ENCODE results near the gene MEGF6.

Gene MEGF6

GRCh38 chr1:3475839-3476573, 135.3 kb downstream of the MEGF6 start:
- no peak for DNase-seq (ENCODE audit: extremely low read depth in 1 of 2, low read depth in 1 of 2)

DNA sequence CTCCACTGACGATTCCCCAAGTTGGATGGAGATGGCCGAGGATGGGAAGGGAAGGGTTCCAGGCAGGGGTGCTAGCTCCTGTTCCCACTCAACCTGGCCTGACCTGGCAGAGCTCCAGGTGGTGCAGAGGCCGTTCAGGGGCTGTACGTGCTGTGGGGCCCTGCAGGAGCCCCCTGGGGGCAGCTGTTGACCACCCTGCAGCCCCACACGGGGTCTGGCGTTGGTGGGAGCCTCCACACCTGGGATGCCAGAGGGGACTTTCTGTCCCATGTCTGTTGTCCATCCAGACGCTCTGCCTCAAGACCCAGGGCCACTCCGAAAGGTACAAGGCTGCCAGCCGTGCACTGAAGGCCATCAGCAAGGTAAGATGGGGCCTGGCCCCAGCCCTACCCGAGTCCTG, 136.9 kb downstream of the MEGF6 start:
- no peak for DNase-seq (ENCODE audit: extremely low read depth in 1 of 2, low read depth in 1 of 2)

DNA sequence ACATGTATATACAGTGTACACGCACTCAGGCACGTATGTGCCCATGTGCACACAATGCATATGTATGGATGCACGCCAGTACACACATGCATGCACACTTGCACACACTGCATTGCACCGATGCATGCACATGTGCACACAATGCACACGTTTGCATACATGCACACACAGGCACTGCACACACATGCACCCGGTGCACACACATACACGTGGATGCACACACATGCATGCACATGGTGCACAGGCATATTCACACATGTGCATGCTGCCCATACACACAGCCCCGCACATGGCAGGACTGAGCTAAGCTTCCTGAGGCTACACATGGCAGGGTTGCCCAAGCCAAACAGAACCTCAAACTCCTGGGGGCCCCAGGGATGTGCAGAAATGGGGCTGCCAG, 137.3 kb downstream of the MEGF6 start:
- no peak for DNase-seq (ENCODE audit: extremely low read depth in 1 of 2, low read depth in 1 of 2)

GRCh38 chr1:3473381-3473844, 137.9 kb downstream of the MEGF6 start:
- no peak for DNase-seq (ENCODE audit: extremely low read depth in 1 of 2, low read depth in 1 of 2)

DNA sequence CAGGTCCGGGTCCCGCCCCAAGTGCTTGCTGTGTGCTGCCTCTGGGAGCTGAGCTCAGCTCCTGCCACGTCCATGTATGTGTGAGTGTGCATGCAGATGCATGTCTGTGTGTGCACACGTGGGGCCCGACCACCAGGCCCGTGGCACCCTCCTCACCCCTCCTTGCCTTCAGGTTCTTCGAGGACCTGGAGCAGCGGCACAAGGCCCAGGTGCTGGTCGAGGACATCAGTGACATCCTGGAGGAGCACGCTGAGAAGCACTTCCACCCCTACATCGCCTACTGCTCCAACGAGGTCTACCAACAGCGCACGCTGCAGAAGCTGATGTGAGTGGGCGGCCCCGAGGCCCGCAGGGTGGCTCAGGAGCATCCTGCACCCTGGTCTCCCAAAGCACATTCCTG, 138.4 kb downstream of the MEGF6 start:
- DNase-seq (ENCODE audit: extremely low read depth in 1 of 2, low read depth in 1 of 2): no peak

DNA sequence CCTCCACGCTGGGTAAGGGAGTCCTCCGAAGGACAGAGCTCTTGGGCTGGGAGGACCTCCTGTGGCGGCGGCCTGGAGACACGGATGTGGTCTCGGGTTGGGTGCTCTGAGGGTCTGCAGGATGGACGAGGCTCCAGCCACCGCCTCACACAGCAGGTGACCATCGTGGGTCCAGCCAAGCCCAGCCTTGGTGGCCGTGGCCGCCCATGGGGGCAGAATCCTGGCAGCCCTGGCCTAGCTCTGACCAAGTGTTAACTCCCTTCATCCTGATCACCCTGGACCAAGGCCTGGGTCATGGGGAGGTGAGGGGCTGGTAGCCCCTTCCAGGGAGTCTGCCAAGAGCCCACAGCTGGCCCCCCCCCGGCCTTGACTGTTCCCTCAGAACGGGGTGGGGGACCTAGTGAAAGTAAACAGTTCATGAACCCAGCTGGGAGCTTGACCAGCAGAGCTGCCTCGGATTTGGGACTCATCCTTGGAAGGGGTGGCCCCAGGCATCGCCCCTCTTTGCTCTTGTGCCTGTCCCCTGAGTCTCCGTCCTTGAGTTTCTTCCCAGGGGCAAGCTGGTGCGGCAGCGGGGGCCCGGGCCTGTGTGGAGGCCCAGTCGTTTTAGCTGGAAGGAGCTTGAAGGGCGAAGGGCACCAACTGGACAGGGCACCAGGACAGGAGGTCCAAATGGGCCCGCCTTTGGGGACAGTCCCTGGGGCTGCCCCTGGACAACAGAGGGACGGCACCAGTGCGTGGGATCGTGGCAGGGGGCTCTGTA, 139.0 kb downstream of the MEGF6 start:
- no peak for DNase-seq (ENCODE audit: extremely low read depth in 1 of 2, low read depth in 1 of 2)

- DNase-seq (ENCODE audit: extremely low read depth in 1 of 2, low read depth in 1 of 2): no peak
These were observed 139.8 kb downstream of the MEGF6 start for GRCh38 chr1:3471356-3472087.

GRCh38 chr1:3470650-3471355, 140.5 kb downstream of the MEGF6 start:
- no peak for DNase-seq (ENCODE audit: extremely low read depth in 1 of 2, low read depth in 1 of 2)

DNA sequence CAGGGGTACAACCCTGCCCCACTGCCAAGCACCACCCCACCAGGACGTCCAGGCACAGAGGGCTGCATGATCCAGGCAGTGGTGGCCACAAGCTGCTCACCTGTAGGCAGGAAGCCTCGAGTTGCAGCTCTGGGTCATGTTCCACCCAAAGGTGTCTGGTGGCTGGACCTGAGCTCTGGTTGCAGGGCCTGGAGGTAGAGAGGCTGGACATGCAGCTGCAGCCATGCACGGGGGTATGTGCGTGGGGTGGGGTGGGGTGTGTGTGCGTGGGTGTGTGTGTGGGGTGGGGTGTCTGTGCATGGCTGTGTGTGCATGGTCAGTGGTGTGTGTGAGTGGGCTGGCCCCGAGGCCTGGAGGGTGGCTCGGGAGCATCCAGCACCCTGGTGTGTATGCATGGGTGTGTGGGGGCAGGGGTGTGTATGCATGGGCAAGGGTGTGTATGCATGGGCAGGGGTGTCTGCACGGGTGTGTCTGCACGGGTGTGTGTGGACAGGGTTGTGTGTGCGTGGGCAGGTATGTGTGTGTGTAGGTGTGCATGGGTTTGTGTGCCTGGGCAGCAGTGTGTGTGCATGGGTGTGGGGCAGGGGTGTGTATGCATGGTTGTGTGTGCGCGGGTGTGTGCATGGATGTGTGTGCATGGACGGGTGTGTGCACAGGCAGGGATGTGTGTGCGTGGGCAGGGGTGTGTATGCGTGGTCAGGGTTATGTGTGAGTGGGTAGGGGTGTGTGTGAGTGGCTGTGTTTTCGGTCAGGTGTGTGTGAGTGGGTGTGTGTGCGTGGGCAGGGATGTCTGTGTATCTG, 141.3 kb downstream of the MEGF6 start:
- DNase-seq (ENCODE audit: extremely low read depth in 1 of 2, low read depth in 1 of 2): no peak

- no peak for DNase-seq (ENCODE audit: extremely low read depth in 1 of 2, low read depth in 1 of 2)
These were observed 142.0 kb downstream of the MEGF6 start for GRCh38 chr1:3469104-3469848.

- DNase-seq (ENCODE audit: extremely low read depth in 1 of 2, low read depth in 1 of 2): no peak
These were observed 142.8 kb downstream of the MEGF6 start for GRCh38 chr1:3468236-3469103.

DNA sequence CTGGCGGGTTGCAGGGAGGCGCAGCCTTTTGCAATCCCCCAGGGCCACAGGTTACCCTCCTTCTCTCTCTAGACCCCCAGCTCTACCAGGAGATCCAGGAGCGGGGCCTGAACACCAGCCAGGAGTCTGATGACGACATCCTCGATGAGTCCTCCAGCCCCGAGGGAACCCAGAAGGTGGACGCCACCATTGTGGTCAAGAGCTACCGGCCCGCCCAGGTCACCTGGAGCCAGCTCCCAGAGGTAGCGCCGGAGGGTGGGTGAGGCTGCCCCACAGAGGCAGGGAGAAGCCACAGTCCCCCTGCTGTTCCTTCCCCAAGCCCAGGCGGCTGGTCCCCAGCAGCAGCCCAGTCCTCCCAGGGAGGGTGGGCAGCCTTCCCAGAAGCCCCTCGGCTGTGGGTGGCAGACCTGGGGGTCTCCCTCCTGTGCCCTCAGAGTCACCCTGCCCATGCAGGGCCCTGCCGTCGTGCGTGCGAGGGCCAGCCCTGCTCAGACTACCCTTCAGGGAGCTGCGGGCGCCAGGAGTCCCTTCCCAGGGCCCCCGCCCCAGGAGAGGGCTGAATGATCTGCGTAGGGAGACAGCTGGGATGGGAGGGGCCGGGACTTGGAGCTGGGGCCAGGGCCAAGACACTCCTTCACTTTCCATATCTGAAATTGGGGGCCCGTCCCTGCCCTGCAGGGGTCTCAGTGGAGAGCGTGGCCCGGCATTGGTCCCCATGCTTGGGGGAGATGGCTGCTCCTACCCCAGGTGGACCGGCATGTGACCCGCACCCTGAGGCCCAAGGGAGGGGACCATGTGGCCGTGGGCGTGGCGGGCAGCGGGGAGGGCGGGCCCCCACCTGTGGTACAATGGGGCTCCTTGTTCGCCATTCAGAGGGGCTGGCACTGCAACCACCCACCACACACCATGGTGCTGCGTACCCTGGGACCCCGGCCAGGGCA, 143.9 kb downstream of the MEGF6 start:
- DNase-seq (ENCODE audit: extremely low read depth in 1 of 2, low read depth in 1 of 2): no peak

- no peak for DNase-seq (ENCODE audit: extremely low read depth in 1 of 2, low read depth in 1 of 2)
These were observed 144.8 kb downstream of the MEGF6 start for GRCh38 chr1:3466366-3467075.

- no peak for DNase-seq (ENCODE audit: extremely low read depth in 1 of 2, low read depth in 1 of 2)
These were observed 145.4 kb downstream of the MEGF6 start for GRCh38 chr1:3465935-3466321.

DNA sequence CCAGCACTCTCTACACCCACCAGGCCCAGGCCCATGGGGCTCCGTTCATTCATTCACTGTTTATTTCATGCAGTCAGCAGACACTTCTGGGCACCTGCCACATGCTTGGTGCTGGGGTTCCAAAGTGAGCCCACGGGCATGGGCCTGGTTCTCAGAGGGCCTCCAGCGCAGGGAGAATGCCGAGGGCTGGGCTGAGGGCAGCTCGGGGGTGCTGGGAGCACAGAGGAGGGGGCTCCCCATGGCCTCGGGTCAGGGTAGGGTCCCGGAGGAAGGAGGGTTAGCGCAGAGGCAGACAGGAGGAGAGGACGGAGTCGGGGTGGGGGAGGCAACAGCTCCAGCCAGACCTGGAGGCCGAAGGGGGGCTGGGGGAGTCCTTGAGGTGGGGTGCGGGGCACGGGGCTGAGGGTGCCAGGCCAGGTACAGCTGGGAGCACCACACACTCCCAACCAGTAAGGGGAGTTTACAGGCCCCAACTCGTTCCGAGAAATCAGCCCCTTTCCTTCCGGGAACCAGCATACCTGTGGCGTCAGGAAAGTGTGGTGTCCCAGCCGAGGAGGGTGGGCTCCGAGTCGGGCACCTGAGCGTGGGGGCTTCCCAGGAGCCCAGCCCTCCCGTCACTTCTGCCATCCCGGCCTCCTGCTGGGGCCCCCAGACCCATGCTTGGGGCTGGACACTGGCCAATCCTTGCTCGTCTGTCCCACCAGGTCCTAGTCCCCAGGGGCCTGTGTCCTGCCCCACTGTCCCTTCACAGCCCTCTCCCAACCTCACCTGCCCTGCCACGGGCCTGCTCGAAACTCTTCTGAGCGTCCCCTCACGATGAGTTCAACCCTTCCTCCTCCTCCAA, 146.0 kb downstream of the MEGF6 start:
- DNase-seq (ENCODE audit: extremely low read depth in 1 of 2, low read depth in 1 of 2): no peak

DNA sequence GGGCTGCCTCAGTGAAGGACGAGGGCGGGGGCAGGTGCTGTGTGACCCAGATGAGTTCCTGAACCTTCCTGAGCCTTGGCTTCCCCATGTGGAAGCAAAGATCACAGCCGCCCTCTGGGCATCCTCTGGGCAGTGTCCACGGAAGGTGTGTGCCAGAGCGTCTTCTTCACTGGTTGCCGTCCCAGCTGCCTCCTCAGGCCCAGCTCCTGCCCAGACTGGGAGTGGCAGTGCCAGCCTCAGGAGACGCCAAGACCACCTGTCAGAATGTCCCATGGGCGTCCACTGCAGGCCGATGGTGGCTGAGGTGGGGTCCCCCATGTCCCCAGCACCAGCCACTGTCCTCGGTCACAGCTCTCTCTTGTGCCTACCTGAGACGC, 146.7 kb downstream of the MEGF6 start:
- DNase-seq (ENCODE audit: extremely low read depth in 1 of 2, low read depth in 1 of 2): no peak
